Measurements from ENCODE around the gene SYNGR4. TPM values are rescaled to one million over a fixed set of nuclear protein-coding genes. Genes with fewer than 3 reads are reported as not detected.
A peak's percentile ranks its signal among the peaks of the same experiment; 100 is the strongest.

SYNGR4 gene
- total RNA-seq, 2 experiments from 2014 or later = 0.21 TPM; not detected in 1

DNA sequence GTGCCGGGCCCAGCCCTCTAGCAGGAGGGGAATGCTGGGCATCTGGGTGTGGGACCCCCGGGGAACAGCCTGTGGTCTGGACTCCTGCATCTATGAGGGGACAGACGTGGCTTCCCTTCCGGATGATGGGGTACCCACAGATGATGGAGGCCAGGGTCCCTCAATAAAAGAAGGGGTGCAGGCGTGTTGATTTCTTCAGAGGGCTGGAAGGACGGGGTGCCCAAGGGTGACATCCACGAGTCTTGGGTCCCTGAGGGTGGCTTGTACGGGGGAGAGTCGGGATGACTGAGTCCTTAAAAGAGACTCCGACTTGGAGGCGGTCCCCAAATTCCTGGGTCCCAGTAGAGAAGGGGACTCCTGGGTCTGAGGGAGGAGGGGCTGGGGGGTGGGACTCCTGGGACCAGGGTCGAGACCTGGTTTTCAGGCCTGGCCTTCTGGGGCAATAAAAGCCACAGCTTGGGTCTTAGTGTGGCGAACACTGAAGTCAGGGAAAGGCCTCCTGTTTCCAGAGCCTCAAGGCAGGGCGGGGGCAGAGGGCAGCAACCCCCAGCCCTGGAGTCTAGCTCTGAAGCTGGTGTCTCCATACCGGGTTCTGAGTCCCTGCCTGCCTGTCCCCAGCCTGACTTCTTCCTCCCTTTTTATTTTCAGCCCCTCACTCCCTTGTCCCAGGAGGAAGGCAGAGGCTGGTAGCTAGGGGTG, 28.8 kb downstream of the SYNGR4 start:
- ChIA-PET CTCF (interaction anchor here (0.7 to 1.3 kb wide), 3 partner anchors 30 to 189 kb away, joined by 3 to 4 read pairs (median 4); partner anchors contain the start of gene TMEM143), POLR2A (no interaction called here)
- no peak overlapping the region for H3K4me3 Mint-ChIP-seq
- H3K9me3 Mint-ChIP-seq = no peaks in the 10 kb centered on the region
- no peak for DNase-seq
- H3K4me1 Mint-ChIP-seq (ENCODE audit: low read depth) = peaks cover 33% of the 10 kb centered on the region
- H3K27ac Mint-ChIP-seq = no peak overlapping the region
- H3K27me3 Mint-ChIP-seq = peaks cover 33% of the 10 kb centered on the region
- H3K36me3 Mint-ChIP-seq = peaks cover 6% of the 10 kb centered on the region
- intact Hi-C loops (cut with micrococcal nuclease) = no loop called here

DNA sequence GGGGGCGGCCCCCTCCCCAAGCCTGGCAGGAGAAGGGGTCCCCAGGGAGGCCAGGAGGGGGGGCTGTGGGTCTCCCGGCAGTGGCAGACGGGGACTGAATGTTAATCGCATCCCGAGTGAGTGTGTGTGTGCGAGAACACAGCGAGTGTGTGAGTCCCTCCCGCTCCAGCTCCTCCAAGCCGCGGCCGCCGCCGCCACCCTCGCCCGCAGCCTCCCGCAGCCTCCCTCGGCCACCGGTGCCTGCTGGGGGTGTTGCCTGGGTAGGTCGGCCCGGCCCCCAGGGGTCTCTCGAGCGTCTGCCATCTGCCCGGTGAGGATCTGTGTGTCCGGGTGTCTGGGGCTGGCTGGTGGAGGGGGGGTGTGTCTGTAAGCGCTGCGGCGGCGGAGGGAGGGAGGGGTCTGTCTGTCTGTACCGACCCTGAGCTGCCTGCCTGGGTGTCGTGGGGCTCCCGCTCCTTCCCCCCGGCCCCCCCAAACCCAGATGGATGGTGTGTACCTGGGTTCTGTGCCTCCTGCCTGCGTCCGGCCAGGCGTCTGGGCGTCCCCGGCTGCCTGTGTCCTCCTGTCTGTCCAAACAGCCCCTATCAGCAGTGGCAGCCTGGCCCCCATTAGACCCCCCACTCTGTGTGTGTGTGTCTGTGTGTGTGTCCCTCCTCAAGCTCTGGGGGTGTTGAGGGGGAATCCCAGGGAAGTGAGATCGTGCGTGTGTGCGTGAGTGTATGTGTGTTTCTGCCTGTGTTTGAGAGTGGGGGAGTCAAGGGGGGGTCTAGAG, 29.6 kb downstream of the SYNGR4 start, which contains the start of gene GRIN2D:
TSS of gene GRIN2D (plus strand) at position 110 of the 772 bp plus-strand sequence. CDS start 4,725 bp downstream, outside the sequence.
- CTCF ChIA-PET = interaction anchor here (0.7 to 1.3 kb wide), 3 partner anchors 31 to 190 kb away, joined by 3 to 4 read pairs (median 4); partner anchors contain the start of gene TMEM143
- Mint-ChIP-seq H3K4me3 (peak within 1 kb of the TSS; percentile 1), H3K27ac (peak within 1 kb of the TSS; percentile 18), H3K36me3 (peaks cover under 1% of the 10 kb centered on the region), H3K4me1 (ENCODE audit: low read depth) (peaks cover 34% of the 10 kb centered on the region), H3K27me3 (peaks cover 34% of the 10 kb centered on the region), H3K9me3 (no peaks in the 10 kb centered on the region)
- POLR2A ChIA-PET = no interaction called here
- intact Hi-C loops (cut with micrococcal nuclease) = no loop called here
- DNase-seq = peak; percentile 37

DNA sequence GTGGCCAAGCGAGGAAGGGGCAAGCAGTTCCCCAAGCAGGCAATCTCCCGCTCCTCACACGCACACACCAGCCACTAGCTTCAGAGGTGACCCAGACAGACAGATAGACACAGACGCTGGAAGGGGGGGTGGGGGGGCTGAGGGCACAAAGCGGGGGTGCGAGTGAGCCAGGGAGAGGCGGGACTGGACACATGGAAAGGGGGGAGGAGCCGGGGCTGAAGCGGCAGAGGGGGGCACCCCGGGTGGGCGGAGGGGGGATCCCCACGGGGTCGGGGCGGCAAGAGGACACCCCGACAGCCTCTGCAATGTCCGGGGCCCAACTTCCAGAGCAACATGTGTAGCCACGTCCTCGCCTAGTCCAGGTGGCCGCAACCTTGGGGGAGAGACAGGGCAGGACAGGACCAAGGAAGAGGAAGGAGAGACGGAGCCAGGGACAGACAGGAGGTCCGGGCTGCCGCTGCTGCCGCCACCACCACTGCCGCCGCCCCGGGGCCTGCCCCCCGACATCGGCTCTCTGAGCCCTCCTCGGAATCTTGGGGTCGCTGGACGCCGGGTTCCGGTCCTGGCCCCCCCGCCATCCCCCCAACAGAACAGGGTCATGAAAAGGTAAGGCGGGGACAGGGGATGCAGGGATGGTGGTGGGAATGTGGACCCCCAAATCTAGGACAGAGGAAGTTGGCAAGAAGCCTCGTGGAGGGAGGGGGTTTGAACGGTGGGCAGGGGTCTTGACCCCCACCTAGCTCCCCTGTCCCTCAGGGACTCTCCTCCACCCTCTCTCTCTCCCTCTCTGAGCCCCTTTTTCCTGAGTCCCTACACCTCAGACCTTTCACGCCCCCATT, 30.4 kb downstream of the SYNGR4 start:
- Mint-ChIP-seq H3K9me3 (peaks cover 1% of the 10 kb centered on the region), H3K36me3 (no peaks in the 10 kb centered on the region), H3K4me1 (ENCODE audit: low read depth) (peaks cover 38% of the 10 kb centered on the region), H3K27me3 (peaks cover 34% of the 10 kb centered on the region), H3K4me3 (peak overlapping the region; percentile 1), H3K27ac (no peak overlapping the region)
- CTCF ChIA-PET = interaction anchor here (1.3 kb wide), 1 partner anchor 61 kb away, joined by 4 read pairs; no protein-coding TSS in a partner anchor
- DNase-seq = no peak
- intact Hi-C loops (cut with micrococcal nuclease) = loop anchor here (5.0 kb wide), 1 partner anchor 62 kb away; no protein-coding TSS in a partner anchor
- POLR2A ChIA-PET = no interaction called here

DNA sequence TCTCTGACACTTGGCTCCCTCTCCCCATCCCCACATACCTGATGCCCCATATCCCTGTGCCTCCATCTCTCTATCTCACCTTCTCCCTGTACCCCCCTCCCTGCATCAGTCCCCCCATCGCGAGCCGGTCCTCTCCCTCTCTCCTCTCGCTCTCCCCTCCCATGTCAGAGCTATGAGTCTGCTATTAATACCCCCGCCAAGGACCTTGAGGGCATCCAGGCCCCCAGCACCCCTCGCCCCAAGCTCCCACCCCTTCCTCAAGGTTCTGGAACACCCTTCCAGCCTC, 30.9 kb downstream of the SYNGR4 start:
- CTCF ChIA-PET = no interaction called here
- POLR2A ChIA-PET = no interaction called here
- DNase-seq = no peak
- Mint-ChIP-seq H3K9me3 (peaks cover 2% of the 10 kb centered on the region), H3K4me1 (ENCODE audit: low read depth) (peaks cover 39% of the 10 kb centered on the region), H3K27ac (no peak overlapping the region), H3K4me3 (no peak overlapping the region), H3K27me3 (peaks cover 34% of the 10 kb centered on the region), H3K36me3 (no peaks in the 10 kb centered on the region)
- intact Hi-C loops (cut with micrococcal nuclease) = loop anchor here (5.0 kb wide), 1 partner anchor 63 kb away; no protein-coding TSS in a partner anchor

DNA sequence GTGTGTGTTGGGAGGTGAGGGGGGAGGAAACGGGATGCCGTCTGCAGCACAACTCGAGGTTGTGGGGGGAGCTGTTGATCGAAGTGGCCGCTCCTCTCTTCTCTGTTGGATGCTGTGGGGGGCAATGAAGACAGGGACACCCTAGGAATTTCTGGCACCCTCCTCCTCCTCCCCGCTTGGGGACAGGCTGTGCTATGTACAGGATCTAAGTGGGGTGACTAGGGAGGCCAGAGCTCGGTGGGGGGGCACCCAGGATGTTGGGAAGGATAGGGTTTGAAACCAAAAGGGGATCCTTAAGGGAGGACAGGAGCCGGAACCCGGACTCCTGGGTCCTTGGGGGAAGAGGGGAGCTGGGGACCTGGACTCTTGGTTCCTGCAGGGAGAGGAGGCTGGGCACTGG, 31.3 kb downstream of the SYNGR4 start:
- H3K4me1 Mint-ChIP-seq (ENCODE audit: low read depth) = peaks cover 38% of the 10 kb centered on the region
- DNase-seq = no peak
- no peak overlapping the region for H3K4me3 Mint-ChIP-seq
- ChIA-PET CTCF (no interaction called here), POLR2A (no interaction called here)
- H3K27ac Mint-ChIP-seq = no peak overlapping the region
- intact Hi-C loops (cut with micrococcal nuclease) = loop anchor here (5.0 kb wide), 1 partner anchor 63 kb away; no protein-coding TSS in a partner anchor
- H3K27me3 Mint-ChIP-seq = peaks cover 34% of the 10 kb centered on the region
- H3K9me3 Mint-ChIP-seq = peaks cover 2% of the 10 kb centered on the region
- no peaks in the 10 kb centered on the region for H3K36me3 Mint-ChIP-seq

DNA sequence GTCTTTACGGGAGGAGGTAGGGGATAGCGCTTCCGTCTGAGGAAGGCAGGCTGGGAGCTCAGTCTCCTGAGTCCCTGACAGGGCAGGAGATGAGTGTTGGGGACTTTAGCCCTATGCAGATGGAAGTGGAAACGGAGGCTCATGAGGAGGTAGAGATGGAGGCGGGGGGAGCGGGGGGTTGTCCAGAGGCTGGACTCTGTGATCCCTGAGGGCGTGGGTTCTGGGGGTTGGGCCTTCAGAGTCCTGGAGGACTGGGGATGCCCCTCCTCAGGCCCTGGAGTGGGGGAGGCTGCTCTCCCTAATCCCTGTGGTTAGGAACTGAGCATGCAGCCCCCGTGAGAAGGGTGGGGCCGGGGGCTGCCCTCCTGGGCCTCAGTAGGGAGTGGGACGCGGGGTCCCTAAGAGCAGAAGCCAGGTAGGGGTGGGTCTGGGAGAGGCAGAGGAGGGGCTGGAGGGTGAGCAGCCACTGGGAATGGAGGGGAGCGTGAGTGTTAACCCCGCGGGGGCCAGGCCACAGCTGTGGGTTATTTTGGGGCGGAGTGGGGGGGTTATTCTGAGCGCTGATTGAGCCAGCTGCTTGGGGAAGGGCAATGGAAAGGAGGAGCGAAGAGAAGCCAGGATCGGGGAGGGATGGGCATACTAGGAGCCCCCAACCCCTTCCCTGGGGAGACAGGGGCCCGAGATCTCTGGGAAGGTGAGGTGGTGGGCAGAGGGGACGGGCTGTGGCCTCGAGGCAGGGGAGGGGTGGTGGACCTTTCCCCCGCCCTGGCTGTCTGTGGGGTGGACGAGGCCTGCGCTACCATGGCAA, 32.1 kb downstream of the SYNGR4 start:
- intact Hi-C loops (cut with micrococcal nuclease) = loop anchor here (5.0 kb wide), 1 partner anchor 64 kb away; no protein-coding TSS in a partner anchor
- H3K4me1 Mint-ChIP-seq (ENCODE audit: low read depth) = peaks cover 38% of the 10 kb centered on the region
- POLR2A ChIA-PET = no interaction called here
- no peak overlapping the region for H3K27ac Mint-ChIP-seq
- H3K4me3 Mint-ChIP-seq = no peak overlapping the region
- H3K27me3 Mint-ChIP-seq = peaks cover 34% of the 10 kb centered on the region
- peaks cover 2% of the 10 kb centered on the region for H3K9me3 Mint-ChIP-seq
- no peak for DNase-seq
- no peaks in the 10 kb centered on the region for H3K36me3 Mint-ChIP-seq
- CTCF ChIA-PET = no interaction called here

DNA sequence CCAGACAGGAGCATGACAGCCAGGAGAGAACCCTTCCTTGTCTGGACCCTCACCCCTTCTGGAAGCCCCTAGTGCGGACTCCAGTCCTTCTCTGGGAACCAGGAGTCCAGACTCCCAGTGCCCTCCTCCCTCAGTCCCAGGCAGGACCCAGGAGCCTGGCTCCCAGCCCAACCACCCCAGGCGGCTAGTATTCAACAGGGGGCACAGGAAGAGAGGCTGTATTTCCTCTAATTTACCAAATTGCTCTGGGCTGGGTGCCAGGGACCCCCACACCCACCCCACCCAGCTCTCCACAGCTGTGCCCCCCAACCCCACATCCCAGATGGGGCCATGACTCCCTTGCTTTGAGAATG, 32.6 kb downstream of the SYNGR4 start:
- POLR2A ChIA-PET = no interaction called here
- Mint-ChIP-seq H3K4me3 (no peak overlapping the region), H3K36me3 (no peaks in the 10 kb centered on the region), H3K27ac (no peak overlapping the region), H3K4me1 (ENCODE audit: low read depth) (peaks cover 34% of the 10 kb centered on the region), H3K9me3 (peaks cover 2% of the 10 kb centered on the region), H3K27me3 (peaks cover 34% of the 10 kb centered on the region)
- CTCF ChIA-PET = no interaction called here
- intact Hi-C loops (cut with micrococcal nuclease) = loop anchor here (5.0 kb wide), 1 partner anchor 64 kb away; no protein-coding TSS in a partner anchor
- DNase-seq = no peak

DNA sequence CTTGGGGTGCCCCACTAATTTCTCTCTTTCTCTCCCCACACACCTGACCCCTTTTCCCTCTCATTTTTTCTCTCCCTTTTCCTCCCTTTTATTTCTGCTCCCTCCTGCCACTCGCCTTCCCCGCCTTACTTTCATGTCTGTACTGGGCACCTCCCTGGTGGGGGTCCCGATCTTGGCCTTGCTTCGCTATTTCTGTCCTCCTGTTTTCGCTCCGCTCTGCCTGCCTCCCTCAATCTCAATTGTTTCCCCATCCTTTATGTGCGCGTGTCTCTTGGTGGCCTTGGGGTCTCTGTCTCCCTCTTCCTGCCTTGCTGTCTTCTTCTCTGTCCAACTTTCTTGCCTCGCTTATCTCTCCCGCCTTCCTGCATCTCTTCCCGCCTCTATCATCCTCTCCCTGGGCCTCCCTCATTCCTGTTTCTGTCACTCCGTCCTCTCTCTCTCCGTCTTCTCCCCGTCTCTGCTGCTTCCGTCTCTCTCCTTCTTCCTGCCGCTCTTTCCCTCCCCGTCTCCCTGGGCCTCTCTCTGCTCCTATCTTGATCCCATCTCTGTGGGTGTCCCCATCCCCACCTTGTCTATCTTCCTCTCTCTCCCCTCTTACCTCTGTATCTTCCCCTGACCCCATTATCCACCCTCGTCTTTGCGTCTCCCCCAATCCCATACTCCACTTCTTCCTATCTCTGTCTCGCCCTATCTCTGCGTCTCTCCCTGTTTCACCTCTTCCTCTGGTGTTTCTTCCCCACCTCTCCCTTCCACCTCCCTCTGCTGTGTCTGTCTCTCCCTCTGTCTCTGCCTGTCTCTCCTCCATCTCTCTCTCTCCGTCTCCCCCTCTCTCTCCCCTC, 33.3 kb downstream of the SYNGR4 start:
- Mint-ChIP-seq H3K4me3 (peak overlapping the region; percentile 76), H3K36me3 (no peaks in the 10 kb centered on the region), H3K27ac (no peak overlapping the region), H3K27me3 (peaks cover 34% of the 10 kb centered on the region), H3K9me3 (peaks cover 2% of the 10 kb centered on the region), H3K4me1 (ENCODE audit: low read depth) (peaks cover 32% of the 10 kb centered on the region)
- POLR2A ChIA-PET = no interaction called here
- intact Hi-C loops (cut with micrococcal nuclease) = loop anchor here (1.0 to 5.0 kb wide), 4 partner anchors 17 to 222 kb away; partner anchors contain the start of genes GRWD1, RPL18 and SPHK2
- CTCF ChIA-PET = no interaction called here
- no peak for DNase-seq

DNA sequence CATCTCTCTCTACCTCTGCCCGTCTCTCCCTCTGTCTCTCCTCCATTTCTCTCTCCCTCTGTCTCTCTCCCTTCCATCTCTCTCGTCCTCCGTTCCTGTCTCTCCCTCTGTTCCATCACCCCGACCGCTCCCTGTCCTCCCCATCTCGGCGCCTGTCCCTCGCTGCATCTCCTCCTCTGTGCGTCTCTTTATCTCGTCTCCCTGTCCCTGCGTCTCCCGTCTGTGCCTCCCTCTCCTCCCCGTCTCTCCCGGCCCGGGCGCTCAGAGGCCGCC, 33.9 kb downstream of the SYNGR4 start:
- ChIA-PET POLR2A (no interaction called here), CTCF (no interaction called here)
- Mint-ChIP-seq H3K4me3 (peak overlapping the region; percentile 76), H3K4me1 (ENCODE audit: low read depth) (peaks cover 32% of the 10 kb centered on the region), H3K9me3 (peaks cover 2% of the 10 kb centered on the region), H3K36me3 (no peaks in the 10 kb centered on the region), H3K27me3 (peaks cover 31% of the 10 kb centered on the region), H3K27ac (no peak overlapping the region)
- intact Hi-C loops (cut with micrococcal nuclease) = loop anchor here (1.0 to 5.0 kb wide), 4 partner anchors 17 to 221 kb away; partner anchors contain the start of genes GRWD1, RPL18 and SPHK2
- no peak for DNase-seq

DNA sequence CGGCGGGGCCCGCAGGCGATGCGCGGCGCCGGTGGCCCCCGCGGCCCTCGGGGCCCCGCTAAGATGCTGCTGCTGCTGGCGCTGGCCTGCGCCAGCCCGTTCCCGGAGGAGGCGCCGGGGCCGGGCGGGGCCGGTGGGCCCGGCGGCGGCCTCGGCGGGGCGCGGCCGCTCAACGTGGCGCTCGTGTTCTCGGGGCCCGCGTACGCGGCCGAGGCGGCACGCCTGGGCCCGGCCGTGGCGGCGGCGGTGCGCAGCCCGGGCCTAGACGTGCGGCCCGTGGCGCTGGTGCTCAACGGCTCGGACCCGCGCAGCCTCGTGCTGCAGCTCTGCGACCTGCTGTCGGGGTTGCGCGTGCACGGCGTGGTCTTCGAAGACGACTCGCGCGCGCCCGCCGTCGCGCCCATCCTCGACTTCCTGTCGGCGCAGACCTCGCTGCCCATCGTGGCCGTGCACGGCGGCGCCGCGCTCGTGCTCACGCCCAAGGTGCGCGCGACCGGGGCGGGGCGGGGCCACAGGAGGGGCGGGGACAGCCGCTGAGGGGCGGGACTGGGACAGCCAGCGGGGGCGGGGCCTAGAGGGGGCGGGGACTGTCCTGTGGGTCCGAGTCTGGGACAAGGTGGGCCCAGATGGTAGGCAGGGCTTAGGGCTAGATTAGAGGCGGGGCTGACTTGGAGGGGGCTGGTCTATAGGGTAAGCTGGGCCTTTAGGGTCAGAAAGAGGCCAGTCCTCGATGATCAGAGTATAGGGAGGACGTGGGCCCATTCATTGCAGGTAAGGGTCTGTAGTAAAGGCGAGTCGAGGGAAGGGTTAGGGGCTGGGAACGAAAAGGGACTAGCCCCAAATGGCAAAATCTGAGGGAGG, 34.4 kb downstream of the SYNGR4 start:
- Mint-ChIP-seq H3K9me3 (peaks cover 2% of the 10 kb centered on the region), H3K36me3 (no peaks in the 10 kb centered on the region), H3K27me3 (peaks cover 31% of the 10 kb centered on the region), H3K27ac (peak overlapping the region; percentile 29), H3K4me3 (peak overlapping the region; percentile 76), H3K4me1 (ENCODE audit: low read depth) (peaks cover 32% of the 10 kb centered on the region)
- POLR2A ChIA-PET = no interaction called here
- intact Hi-C loops (cut with micrococcal nuclease) = loop anchor here (1.0 to 5.0 kb wide), 4 partner anchors 16 to 221 kb away; partner anchors contain the start of genes GRWD1, RPL18 and SPHK2
- CTCF ChIA-PET = interaction anchor here (1.6 kb wide), 1 partner anchor 7 kb away, joined by 6 read pairs; the partner anchor contains the start of gene KDELR1
- DNase-seq = peak; percentile 92
